ENCODE measurements around the gene NEU4.
"Not testable (repeated sequence)": the region's sequence is repeated elsewhere in the genome, so short reads cannot be mapped to it uniquely, and the experiment has no call there.

Gene NEU4

DNA sequence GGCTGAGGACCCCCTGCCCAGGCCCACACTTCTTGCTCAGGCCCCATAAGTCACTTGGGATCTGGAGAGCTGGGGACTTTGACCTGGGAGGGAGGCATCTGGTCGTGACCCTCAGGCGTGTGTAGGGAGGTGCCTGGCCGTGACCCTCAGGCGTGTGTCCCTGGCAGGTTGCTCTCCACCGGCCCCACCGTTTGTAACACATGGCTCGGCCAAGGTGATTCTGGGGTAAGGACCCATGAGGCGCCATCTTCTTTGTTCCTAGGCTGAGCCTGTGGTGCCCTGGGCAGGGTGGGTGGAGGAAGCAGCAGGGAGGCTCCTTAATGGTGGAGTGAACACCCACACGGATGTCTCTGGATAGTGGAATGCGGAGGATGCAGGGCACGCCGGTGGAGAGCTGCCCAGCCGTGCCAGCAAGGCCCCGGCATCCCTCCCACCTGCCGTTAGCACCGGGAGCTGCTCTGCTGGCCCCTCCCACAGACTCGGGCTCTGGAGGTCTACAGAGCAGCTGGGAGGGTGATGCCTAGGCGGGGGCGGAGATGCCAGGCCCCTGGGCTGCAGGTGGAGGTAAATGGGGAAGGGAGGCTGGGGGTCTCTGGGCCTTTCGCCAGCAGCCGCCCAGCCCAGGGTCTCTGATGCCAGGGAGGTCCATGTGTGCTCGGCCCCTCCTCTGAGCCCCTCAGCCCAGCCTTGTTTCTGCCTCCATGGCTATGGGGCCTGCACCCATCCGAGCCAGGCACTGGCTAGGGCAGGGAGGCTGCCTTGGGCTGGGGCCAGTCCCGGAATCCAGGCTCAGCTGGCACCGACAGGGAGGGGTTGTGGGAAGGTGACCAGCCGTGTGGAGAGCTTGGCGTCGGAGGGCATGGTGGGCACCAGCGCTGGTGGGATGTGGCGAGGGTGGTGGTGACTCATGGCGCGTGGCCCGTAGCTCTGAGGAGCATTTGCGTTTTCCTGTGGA lies 33.5 kb upstream of the NEU4 start:
- DNase-seq (ENCODE audit: low spot score): no peak

- DNase-seq (ENCODE audit: low spot score): no peak
Observed at GRCh38 chr2:241776336-241777169, 32.4 kb upstream of the NEU4 start, which contains the start of gene GAL3ST2. Gene GAL3ST2 (plus strand): TSS chr2:241776822. CDS start chr2:241776956, 134 bp downstream.

- no peak for DNase-seq (ENCODE audit: low spot score)
Observed at GRCh38 chr2:241777170-241777685, 31.8 kb upstream of the NEU4 start.

DNA sequence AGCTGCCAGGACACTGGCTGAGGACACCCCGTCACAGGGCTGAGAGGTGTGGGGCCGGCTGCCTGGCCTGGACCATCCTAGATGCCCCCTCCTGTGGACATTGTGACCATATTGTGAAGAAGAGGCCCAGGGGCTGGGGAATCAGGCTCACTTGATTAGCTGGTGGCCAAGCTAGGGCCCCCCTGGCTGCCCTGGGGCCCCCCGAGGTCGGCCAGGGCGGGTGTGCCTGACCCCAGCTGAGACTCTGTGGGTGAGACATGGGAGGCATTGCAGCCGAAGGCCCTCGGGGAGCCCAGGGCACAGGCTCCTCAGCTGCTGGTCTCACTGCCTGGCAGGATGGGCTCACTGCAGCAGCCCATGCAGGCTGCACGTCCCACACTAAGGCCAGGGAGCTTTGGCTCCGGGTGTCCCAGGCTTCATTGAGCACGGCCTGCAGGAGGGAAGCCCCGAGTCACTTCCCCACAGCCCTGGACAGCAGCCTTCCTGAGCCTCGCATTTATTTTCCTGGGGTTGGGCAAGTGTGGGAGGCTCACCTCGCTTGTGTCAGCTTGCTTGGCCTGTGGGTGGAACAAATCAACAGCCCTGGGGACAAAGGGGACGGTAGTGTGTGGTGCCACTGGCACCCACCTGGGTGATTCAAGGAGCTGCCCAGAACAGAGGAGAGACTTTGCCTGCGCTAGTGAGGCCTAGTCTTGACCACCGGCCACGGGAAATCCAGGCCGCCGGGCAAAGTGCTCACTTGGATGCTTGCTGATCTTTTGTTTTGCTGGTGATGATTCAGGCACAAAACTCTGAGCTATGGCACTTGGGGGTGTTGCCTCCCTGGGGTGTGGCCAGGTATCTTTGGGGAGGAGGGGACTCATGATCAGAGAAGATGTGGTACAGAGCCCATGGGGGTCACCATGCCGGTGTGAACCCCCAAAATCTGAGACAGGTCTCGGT lies 31.0 kb upstream of the NEU4 start:
- DNase-seq (ENCODE audit: low spot score): no peak

DNA sequence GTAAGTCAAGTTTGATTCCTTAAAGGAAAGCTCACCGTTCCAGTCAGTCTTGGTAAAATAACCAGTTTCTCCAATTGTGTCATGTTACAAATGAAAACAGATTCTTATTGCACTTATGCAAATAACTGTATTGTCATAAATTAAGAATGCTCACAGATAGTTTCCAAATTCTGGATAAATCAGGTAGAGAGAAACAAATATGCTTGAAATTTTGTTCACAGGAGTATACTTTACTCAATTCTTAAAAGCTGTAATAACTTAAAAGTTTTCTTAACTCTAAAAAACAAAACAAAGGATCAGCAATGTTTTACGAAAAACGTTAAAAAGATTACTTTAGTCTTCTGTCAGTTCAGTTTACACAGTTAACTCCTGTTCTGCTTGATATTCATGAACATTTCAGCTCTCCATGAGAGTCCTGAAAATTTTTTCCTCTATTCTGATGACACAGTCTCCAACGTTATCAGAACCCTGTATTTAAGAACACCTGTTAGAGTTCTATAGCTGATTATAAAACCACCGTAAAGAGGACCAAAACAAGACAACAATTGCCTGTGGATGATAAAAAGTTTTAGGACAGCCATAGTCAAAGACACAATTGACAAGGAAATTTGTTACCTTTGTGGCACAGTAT lies 27.9 kb upstream of the NEU4 start:
- DNase-seq (ENCODE audit: low spot score): no peak

GRCh38 chr2:241782053-241782452 lies 26.9 kb upstream of the NEU4 start:
- not testable (repeated sequence) for DNase-seq (ENCODE audit: low spot score)

DNA sequence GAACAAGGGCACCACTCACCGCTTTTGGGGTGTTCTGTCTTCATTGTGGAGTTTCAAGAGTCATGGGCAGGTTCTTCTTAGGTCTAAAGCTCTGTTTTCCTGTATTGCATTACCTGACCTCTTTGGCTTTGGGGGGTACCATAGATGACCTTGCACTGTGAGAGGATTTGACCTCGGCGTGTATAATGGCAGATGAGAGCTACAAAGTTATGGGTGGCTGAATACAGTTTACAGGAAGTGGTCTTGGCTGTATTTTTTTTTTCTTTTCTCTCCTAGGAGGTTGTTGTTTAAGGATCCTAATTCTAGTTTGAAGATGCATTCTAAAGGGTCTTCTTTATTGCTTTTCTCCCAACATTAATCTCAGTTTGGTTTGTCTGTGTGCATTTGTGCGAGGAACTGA lies 20.9 kb upstream of the NEU4 start:
- DNase-seq (ENCODE audit: low spot score): no peak

DNA sequence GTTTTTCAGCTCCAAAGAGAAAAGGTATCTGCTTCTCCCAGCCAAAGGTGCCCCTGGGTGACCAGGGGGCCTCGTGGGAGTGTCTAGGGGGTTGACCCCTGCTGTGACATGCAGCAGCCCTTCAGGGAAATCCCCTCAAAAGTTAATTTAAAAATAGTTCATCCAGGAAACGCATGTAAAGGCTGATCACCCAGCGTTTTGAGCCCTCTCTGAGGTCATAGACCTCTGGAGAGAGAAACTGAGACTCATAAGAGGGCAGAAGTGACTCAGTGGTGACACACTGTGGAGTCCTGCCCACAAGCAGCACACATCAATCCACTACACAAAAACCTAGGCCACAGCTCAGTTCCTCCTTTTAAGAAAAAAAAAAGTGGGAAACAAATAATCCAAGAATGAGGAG lies 20.4 kb upstream of the NEU4 start:
- no peak for DNase-seq (ENCODE audit: low spot score)

DNA sequence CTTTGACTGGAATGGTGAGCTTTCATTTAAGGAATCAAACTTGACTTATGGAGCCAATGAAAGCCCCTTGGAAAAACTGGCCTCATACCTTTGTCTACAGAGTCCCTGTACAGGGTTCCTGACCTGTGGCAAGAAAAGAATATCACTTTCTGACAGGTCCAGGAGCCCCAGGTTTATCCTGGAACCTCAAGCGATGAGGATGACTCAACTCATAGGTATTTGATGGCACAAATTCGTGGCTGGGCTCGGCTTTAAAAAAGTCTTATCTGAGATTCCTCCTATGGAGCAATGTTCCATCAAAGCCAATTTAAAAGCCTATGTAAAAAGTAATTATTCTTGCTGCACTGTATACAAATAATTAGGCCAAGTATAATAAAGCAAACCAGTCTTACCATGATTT lies 17.6 kb upstream of the NEU4 start:
- not testable (repeated sequence) for DNase-seq (ENCODE audit: low spot score)

DNA sequence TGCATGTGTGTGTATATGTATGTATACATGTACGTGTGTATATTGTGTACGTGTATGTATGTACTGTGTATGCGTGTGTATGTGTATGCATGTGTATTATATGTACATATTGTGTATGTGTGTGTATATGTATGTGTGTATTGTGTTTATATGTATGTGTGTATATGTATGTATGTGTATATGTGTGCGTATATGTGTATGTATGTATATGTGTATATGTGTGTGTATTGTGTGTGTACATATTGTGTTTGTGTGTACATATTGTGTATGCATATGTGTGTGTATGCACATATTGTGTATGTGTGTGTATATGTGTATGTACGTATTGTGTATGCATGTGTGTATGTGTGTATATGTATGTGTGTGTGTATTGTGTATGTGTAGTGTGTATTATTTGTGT lies 15.6 kb upstream of the NEU4 start:
- DNase-seq (ENCODE audit: low spot score): no peak

DNA sequence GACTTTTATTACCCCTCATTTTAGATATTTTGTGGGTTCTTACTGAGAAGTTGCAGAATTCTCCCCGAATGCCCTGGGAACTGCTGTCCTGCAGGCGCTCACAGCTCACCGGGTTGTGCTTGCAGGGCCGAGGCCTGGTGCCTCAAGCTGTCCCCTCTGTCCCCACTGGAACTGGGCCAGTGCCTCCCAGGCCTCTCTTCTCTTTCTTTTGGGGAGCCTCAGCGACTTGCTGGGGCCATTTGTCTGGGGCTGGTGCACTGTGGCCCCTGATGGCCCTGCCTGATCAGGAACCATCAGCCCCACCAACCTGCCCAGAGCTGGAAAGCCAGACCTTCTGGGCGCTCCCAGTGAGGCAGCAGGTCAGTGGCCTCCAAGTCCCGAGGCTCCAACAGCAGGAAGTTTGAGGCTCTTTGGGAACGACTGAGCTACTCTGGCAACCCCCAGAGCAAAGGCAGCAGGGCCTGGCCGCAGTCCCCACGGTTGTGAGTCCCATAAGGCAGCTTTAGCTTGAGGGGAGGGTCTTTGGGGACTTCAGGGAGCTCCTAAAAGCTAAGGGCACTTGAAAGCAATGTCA lies 14.7 kb upstream of the NEU4 start:
- no peak for DNase-seq (ENCODE audit: low spot score)

DNA sequence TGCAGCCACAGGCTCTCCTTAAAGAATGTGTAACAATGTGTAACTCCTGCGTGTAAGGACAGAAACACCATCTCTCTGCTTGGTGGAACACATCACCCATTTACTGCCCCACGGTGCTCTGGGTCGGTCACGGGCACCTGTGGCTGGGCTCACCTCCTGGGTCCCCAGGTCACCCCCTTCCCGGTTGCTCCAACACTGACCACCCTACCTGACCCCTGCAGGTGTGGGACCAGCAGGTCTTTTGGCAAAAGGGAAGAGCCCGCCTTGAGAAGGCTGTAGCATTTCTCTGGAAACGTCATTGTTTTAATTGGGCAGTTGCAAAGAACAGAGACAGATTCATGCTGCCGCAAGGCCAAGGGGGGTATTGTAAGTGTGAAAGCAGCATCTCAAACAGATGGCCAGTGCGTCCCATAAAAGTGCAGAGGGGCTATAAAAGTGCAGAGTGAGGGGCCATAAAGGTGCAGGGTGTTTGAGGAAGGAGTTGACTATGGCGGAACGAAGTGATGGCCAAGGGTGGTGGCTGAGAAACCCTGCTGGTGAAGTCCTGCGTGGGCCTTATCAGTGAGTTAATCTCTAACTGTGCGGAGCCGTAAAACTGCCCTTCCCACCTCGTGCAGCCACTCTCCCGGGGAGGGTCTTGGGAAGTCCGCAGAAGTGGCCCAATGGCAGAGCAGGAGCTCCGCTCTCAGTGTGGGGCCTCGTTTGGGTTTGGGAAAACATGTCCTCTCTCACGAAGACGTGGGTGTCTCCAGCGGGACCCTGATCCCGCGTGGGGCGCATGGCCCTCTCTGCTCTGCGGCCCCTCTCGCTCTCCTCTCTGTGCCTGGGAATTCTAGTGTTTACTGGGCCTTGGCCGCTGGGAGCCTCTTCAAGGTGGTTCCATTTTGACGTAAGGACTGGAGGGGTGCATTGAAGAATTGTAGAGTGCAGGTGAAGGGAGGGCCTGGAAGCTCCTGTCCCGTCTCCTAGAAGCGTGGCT lies 13.7 kb upstream of the NEU4 start:
- no peak for DNase-seq (ENCODE audit: low spot score)

DNA sequence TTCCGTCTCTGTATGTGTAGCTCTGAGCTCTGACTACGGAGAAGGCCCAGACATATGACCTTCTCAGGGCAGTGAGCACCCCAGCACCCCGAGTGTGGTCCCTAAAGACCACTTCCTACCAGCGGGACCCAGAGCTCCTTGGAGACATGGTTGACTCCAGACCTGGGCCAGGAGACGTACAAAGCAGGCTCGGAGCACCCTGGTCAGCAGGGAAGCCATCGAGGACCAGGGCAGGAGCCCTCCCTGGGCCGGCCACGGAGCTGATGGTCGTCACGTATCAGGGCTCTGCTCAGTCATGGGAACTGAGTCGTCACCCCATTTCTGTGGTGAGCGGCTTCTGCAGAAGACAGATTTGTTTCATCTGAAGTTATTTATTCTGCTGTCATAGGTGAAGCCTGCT lies 12.8 kb upstream of the NEU4 start:
- DNase-seq (ENCODE audit: low spot score): no peak

DNA sequence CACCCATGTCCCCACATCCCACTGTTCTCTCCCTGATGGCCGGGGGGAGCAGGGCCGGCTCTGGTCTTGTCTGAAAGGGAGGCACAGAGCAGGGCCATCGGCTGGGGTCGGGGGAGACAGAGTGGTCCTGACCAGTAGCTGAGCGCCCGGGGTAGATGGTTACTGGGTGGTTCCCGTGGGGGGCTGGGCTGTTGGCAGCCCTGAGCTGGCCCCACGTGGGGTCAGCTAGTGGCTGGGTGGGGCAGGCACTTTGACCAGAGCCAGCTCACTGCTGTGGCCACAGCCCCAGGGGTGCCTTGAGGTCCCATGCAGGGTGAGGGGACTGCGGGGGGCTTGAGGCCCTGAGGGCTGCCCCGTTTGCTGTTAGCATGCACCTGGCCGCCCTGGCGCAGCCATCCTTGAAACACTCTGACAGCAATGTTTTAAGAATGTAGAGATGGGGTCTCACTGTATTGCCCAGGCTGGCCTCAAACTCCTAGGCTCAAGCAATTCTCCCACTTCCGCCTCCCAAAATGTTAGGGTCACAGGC lies 12.3 kb upstream of the NEU4 start:
- no peak for DNase-seq (ENCODE audit: low spot score)

GRCh38 chr2:241797441-241798080 lies 11.4 kb upstream of the NEU4 start:
- no peak for DNase-seq (ENCODE audit: low spot score)

DNA sequence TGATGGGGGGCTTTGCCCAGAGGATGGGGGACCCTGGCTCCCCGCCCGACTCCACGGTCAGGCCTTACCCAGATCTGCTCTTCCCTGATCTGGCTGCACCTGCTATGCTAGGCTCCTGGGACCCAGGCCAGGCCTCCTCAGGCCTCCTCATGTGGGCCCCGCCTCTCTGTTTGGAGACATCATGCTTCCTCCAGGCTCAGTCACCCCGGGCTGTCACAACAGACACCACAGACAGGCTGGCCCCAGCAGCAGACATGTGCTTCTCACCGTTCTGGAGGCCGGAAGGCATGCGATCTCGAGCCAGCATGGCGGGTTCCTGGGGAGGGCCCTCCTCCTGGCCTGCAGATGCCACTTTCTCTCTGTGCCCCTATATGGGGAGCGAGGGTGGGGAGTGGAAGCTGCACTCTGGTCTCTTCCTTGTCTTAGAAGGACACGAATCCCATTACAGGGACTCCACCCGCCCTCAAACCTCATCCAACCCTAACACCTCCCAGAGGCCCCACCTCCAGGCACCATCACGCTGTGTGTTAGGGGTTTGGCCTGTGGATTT lies 10.8 kb upstream of the NEU4 start:
- no peak for DNase-seq (ENCODE audit: low spot score)

DNA sequence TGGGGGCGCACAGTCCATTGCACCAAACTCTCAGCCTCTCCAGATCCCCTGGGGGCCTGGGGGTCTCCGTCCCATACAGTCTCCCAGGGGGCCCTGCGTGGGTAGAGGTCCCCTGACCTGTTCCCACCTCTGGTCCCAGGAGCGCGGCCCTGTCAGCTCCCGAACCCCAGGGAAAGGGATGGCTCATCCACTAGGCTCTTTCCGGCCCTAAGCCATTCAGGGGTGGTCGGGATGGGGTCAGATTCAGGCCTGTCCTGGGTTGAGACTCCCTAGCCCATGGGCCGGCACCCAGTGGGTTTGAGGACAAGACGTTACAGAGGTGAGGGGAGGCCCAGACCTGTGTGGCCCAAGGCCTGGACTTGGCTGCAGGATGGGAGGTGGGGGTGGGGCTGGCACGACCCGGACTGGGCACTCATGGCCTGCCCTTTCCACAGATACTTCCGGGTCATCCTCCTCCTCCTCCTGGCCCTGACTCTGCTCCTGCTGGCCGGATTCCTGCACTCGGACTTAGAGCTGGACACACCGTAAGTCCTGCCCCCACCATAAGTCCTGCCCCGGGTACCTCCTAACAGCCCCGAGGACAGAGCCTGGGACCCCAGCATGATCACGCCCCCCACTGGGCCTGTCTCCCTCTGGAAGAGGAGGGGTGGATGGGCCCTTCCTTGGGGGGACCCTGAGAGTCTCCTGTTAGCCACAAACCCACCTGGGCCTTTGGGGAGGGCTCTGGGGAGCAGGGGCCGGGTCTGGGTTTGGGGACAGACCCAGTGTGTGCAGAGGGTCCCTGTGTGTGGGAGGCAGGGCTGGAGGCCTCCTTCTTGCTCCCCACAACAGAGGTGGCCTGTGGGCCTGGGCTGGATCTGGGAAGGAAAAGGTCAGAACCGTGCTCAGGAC lies 10.1 kb upstream of the NEU4 start:
- DNase-seq (ENCODE audit: low spot score): no peak
